K562 (cell line): Measurements from ENCODE around the gene EFHC1. TPM values are rescaled to one million over a fixed set of nuclear protein-coding genes. Genes with fewer than 3 reads are reported as not detected.

Experiments
- ATAC-seq: fragments of 200-7000 bp; cut with Tn5 transposase; 3 replicates; pipeline ENCODE4 v1.9.1; 2020; ENCODE audit warnings: moderate library complexity
- BruUV-seq: library from RNA; stranded (reverse); fragments of 400-500 nt; replicated peaks from 2 replicates; lab custom pipeline; 2021; lab: Mats Ljungman, UMichigan
- CTCF ChIA-PET: fragments of 300-600 bp; formaldehyde crosslinking; extraction: SDS; loops from one replicate; lab custom pipeline; 2021; ENCODE audit warnings: low intra/inter-chr PET ratio; lab: Yijun Ruan, JAX
- POLR2A ChIA-PET: fragments of 300-600, 350-650 bp; sonication (Branson Sonifier 250); formaldehyde crosslinking; extraction: SDS; loops from one replicate; lab custom pipeline; 2021; ENCODE audit warnings: antibody characterized with exemption, inconsistent platforms; lab: Yijun Ruan, JAX
- DNase-seq, 4 experiments: peaks; one replicate each; pipeline versions ENCODE4 v3.0.0 to v3.0.0-alpha.2; 2011 to 2018; ENCODE audit warnings: low spot score in 3 of 4, mixed read lengths in 3 of 4; ENCODE audit errors: extremely low read depth in 1 of 4
- FAIRE-seq: peaks from 2 replicates; lab custom pipeline; 2011; peaks lifted over from hg19 to GRCh38; lab: Jason Lieb, UNC
- H2AFZ ChIP-seq: 2 replicates; pipeline ENCODE4 v1.6.0; 2011; ENCODE audit warnings: low read depth, low read length, control low read depth, inconsistent platforms
- H3K27ac ChIP-seq: fragments of 200-600 bp; 3 replicates; pipeline ENCODE4 v1.8.0; 2011; ENCODE audit warnings: low read depth, mild to moderate bottlenecking, control low read depth, inconsistent platforms, low read length, moderate library complexity, mixed read lengths; ENCODE audit errors: extremely low read depth
- H3K27me3 ChIP-seq, 2 experiments: fragments of 300-600 bp in 1 of 2; 2 replicates in 1 of 2; 3 replicates in 1 of 2; pipeline versions ENCODE4 v1.6.0 to v1.8.0; 2011; ENCODE audit warnings: inconsistent platforms in 2 of 2, low read length in 2 of 2, mild to moderate bottlenecking in 1 of 2, mixed read lengths in 1 of 2, moderate library complexity in 1 of 2; ENCODE audit not compliant: control insufficient read depth in 2 of 2, insufficient read depth in 2 of 2
- H3K36me3 ChIP-seq: fragments of 300-600 bp; 3 replicates; pipeline ENCODE4 v1.8.0; 2011; ENCODE audit warnings: mild to moderate bottlenecking, low read length, inconsistent platforms; ENCODE audit not compliant: control insufficient read depth, insufficient read depth
- H3K4me1 ChIP-seq, 2 experiments: fragments of 200-600 bp in 1 of 2; replicated peaks in 1 of 2; 2 replicates in 1 of 2; 3 replicates in 1 of 2; pipeline versions ENCODE4 v1.5.1 to v1.8.0; 2011; ENCODE audit warnings: inconsistent platforms in 2 of 2, low read length in 2 of 2, mild to moderate bottlenecking in 1 of 2, mixed read lengths in 1 of 2, moderate library complexity in 1 of 2; ENCODE audit not compliant: control insufficient read depth in 2 of 2, insufficient read depth in 2 of 2
- H3K4me2 ChIP-seq: 2 replicates; pipeline ENCODE4 v1.6.1; 2011; ENCODE audit warnings: low read length, control low read depth, inconsistent platforms, mixed read lengths; ENCODE audit not compliant: insufficient read depth
- H3K4me3 ChIP-seq: fragments of 200-600 bp; sonication (generic), shearing (Covaris generic); 2 replicates; pipeline ENCODE4 v1.5.1; 2016; ENCODE audit warnings: control low read depth, inconsistent platforms
- H3K79me2 ChIP-seq: fragments of 200-600 bp; 3 replicates; pipeline ENCODE4 v1.8.0; 2011; ENCODE audit warnings: low read length, inconsistent platforms; ENCODE audit not compliant: control insufficient read depth, insufficient read depth
- H3K9ac ChIP-seq, 2 experiments: 2 replicates each; pipeline versions ENCODE4 v1.6.0 to v1.6.1; 2011; ENCODE audit warnings: low read depth in 2 of 2, low read length in 2 of 2, control low read depth in 1 of 2, inconsistent platforms in 1 of 2, mild to moderate bottlenecking in 1 of 2, mixed read lengths in 1 of 2; ENCODE audit not compliant: insufficient read depth in 1 of 2
- H3K9me1 ChIP-seq: one replicate; pipeline ENCODE4 v1.6.0; 2011; ENCODE audit warnings: inconsistent platforms, mild to moderate bottlenecking, low read length, moderate library complexity; ENCODE audit not compliant: control insufficient read depth, insufficient read depth
- H3K9me3 ChIP-seq: replicated peaks from 2 replicates; pipeline ENCODE4 v1.5.1; 2011; ENCODE audit warnings: low read depth, low read length, inconsistent platforms; ENCODE audit not compliant: control insufficient read depth, insufficient read depth
- H4K20me1 ChIP-seq: replicated peaks from 2 replicates; pipeline ENCODE4 v1.6.1; 2011; ENCODE audit warnings: low read length, inconsistent platforms, mixed read lengths; ENCODE audit not compliant: control insufficient read depth, insufficient read depth
- HDAC1 ChIP-seq, 2 experiments: fragments of 450-650 bp; IDR thresholded peaks; 2 replicates each; pipeline ENCODE4 v1.6.1; 2016 to 2017; ENCODE audit warnings: inconsistent platforms in 1 of 2, mild to moderate bottlenecking in 1 of 2, moderate library complexity in 1 of 2
- MED1 ChIP-seq: sonication (generic); formaldehyde crosslinking; IDR thresholded peaks from 2 replicates; pipeline ENCODE4 v1.8.1; 2023; ENCODE audit warnings: missing genetic modification reagents, borderline replicate concordance
- MLLT1 ChIP-seq, 2 experiments: fragments of 450-650 bp; IDR thresholded peaks; 2 replicates each; pipeline ENCODE4 v1.6.1; 2016
- RAD21 ChIP-seq, 2 experiments: fragments of 250-450 bp in 1 of 2; fragments of 450-650 bp in 1 of 2; sonication (Bioruptor Pico) in 1 of 2; formaldehyde crosslinking in 1 of 2; IDR thresholded peaks in 1 of 2; conservative IDR thresholded peaks in 1 of 2; 2 replicates each; pipeline versions ENCODE4 v1.4.0 to v1.8.0; 2020 to 2022; ENCODE audit warnings: mild to moderate bottlenecking in 2 of 2, moderate library complexity in 1 of 2
- RAD51 ChIP-seq: fragments of 450-650 bp; IDR thresholded peaks from 2 replicates; pipeline ENCODE4 v1.7.1; 2016; ENCODE audit warnings: low read depth, mild to moderate bottlenecking, borderline replicate concordance
- RCOR1 ChIP-seq, 2 experiments: IDR thresholded peaks; 2 replicates each; pipeline ENCODE4 v1.6.1; 2012; ENCODE audit warnings: low read depth in 2 of 2, low read length in 2 of 2, borderline replicate concordance in 1 of 2, improper control_type of control experiment in 1 of 2
- SAFB ChIP-seq: fragments of 200-400 bp; formaldehyde crosslinking; IDR thresholded peaks from 2 replicates; pipeline ENCODE4 v1.6.1; 2017; ENCODE audit warnings: low read depth, low read length, borderline replicate concordance
- SMAD2 ChIP-seq: fragments of 150-350 bp; IDR thresholded peaks from 2 replicates; pipeline ENCODE4 v1.6.1; 2014; ENCODE audit warnings: low read depth, mild to moderate bottlenecking, low read length
- STAT5A ChIP-seq: IDR thresholded peaks from 2 replicates; pipeline ENCODE4 v1.6.1; 2012; ENCODE audit warnings: low read length, inconsistent platforms, borderline replicate concordance
- TCF3 ChIP-seq: sonication (generic); formaldehyde crosslinking; IDR thresholded peaks from 2 replicates; pipeline ENCODE4 v1.4.0; 2020; ENCODE audit warnings: mild to moderate bottlenecking, missing genetic modification reagents
- UBTF ChIP-seq, 2 experiments: IDR thresholded peaks; 2 replicates each; pipeline ENCODE4 v1.6.1; 2012; ENCODE audit warnings: improper control_type of control experiment in 2 of 2, low read depth in 2 of 2, low read length in 2 of 2, borderline replicate concordance in 1 of 2
- ZNF398 ChIP-seq: fragments of 250-450 bp; sonication (Bioruptor Pico); IDR thresholded peaks from 2 replicates; pipeline ENCODE4 v1.8.0; 2021; ENCODE audit warnings: moderate library complexity, mild to moderate bottlenecking, inconsistent platforms
- ZNF655 ChIP-seq: fragments of 250-450 bp; sonication (Bioruptor Pico); IDR thresholded peaks from 2 replicates; pipeline ENCODE4 v1.5.0; 2021
- WGBS: fragments of 100-300 bp; shearing (Covaris generic); methylation state at CpG from one replicate; pipeline ENCODE4 v1.1.6; 2016; ENCODE audit warnings: low coverage, mixed read lengths; ENCODE audit not compliant: insufficient coverage; ENCODE audit errors: missing lambda C conversion rate; 5-methylcytosine and 5-hydroxymethylcytosine counted together
- in situ Hi-C: fragments of 300-500 bp; cut with MboI; formaldehyde crosslinking; loops from 4 replicates; pipeline ENCODE4 v1.15.0; 2018; ENCODE audit warnings: inconsistent platforms, mixed read lengths
- intact Hi-C: fragments of 100-400 bp; cut with micrococcal nuclease; formaldehyde crosslinking; loops from 2 replicates; pipeline ENCODE4 v1.14.2; 2022
- polyA plus RNA-seq, 8 experiments: library from polyadenylated mRNA; depleted of rRNA in 4 of 8; stranded (reverse) in 5 of 8; unstranded in 3 of 8; fragments of >200 nt; fragmentation: Nextera tagmentation in 2 of 8; fragmentation: Illumina TruSeq in 1 of 8; extraction: Ambion mirVana in 2 of 8; extraction: Trizol in 1 of 8; gene quantifications; 2 replicates each; pipeline versions ENCODE4 v1.2.1 to v1.2.3, GENCODE V29; 2011 to 2014; ENCODE audit warnings: inconsistent platforms in 1 of 8, missing spikeins in 1 of 8
- total RNA-seq, 7 experiments: library from RNA; depleted of rRNA in 6 of 7; stranded (reverse); fragments of >200 nt in 6 of 7; fragmentation: Illumina TruSeq in 2 of 7; extraction: Trizol in 2 of 7; gene quantifications; 2 replicates each; pipeline versions ENCODE4 v1.2.1 to v1.2.3, GENCODE V29; 2011 to 2021; ENCODE audit warnings: low replicate concordance in 1 of 7

The EFHC1 gene
- total and polyA plus RNA-seq, 9 of the 15 experiments (the other 6 are each of a cell fraction or from before 2014, with no cell fraction given), result 9.5 to 31.0 (median 14.9) TPM

- 13% methylated on average over 6 of the region's 6 CpGs for WGBS
- intact Hi-C loops (no loop called here), in situ Hi-C loops (no loop called here)
- no peaks in the 10 kb centered on the region for H3K9me3 ChIP-seq
- peaks cover 24% of the 10 kb centered on the region; the same call in 2 of the 3 replicates for H3K79me2 ChIP-seq
- CTCF ChIA-PET, result no interaction called here
- peaks cover 9% of the 10 kb centered on the region; the same call in 1 of the 3 replicates for H3K36me3 ChIP-seq
- no peaks in the 10 kb centered on the region for H3K27me3 ChIP-seq
- peak overlapping the region; percentile 66 for H3K4me2 ChIP-seq
- peaks cover 7 to 35% of the 10 kb centered on the region in 2 experiments; a peak in 4 of 5 replicates for H3K4me1 ChIP-seq
- H3K27ac ChIP-seq, result peak overlapping the region; percentile 43
- ATAC-seq (peak; percentile 95), FAIRE-seq (peak; percentile 91), DNase-seq (peak in 3 of 4 experiments; percentile 29 to 73 (median 63))
- H3K9ac ChIP-seq, result peak overlapping the region; percentile 5 to 22; a peak in 2 of 4 replicates
- POLR2A ChIA-PET, result interaction anchor here (0.6 to 1.6 kb wide), 3 partner anchors 11 to 16 kb away, joined by 4 to 5 read pairs (median 4); no protein-coding TSS in a partner anchor
- H4K20me1 ChIP-seq, result no peaks in the 10 kb centered on the region
- no TSS peak for BruUV-seq
- H3K4me3 ChIP-seq, result no peak overlapping the region
- H2AFZ ChIP-seq, result 0 out of 2 replicates have a peak overlapping the region, but pooled peaks have one; percentile 23
- H3K9me1 ChIP-seq, result no peaks in the 10 kb centered on the region
- peak in 1 of 2 experiments; percentile 47; a peak in 1 of 4 replicates for TF ChIP-seq RCOR1 (IDR thresholded peaks at IDR 0.05; ENCODE audit: borderline replicate concordance in 1 of 2, low read depth in 2 of 2, low read length in 2 of 2)
- peak in 1 of 2 experiments; percentile 1; a peak in 1 of 4 replicates for TF ChIP-seq RAD21 (CRISPR knock-in tag; conservative IDR thresholded peaks at IDR 0.05 in 1 of 2, IDR thresholded peaks at IDR 0.05 in 1 of 2)
- no peak for TF ChIP-seq UBTF (IDR thresholded peaks at IDR 0.05; ENCODE audit: borderline replicate concordance in 1 of 2, low read depth in 2 of 2, low read length in 2 of 2)
- TF ChIP-seq ZNF398 (CRISPR knock-in tag), result no peak
- no peak for TF ChIP-seq STAT5A
- TF ChIP-seq MED1 (CRISPR knock-in tag), result no peak
- no peak for TF ChIP-seq SAFB
- no peak for TF ChIP-seq SMAD2
- TF ChIP-seq TCF3 (CRISPR knock-in tag), result peak; percentile 31; the same call in 1 of the 2 replicates
- peak in 1 of 2 experiments; percentile 99; a peak in 2 of 4 replicates for TF ChIP-seq MLLT1 (IDR thresholded peaks at IDR 0.05)
- 0 out of 4 replicates have a peak, but pooled peaks of 1 of the 2 experiments have one; percentile 9 for TF ChIP-seq HDAC1 (IDR thresholded peaks at IDR 0.05)
- no peak for TF ChIP-seq ZNF655 (CRISPR knock-in tag)
- no peak for TF ChIP-seq RAD51
Measured at GRCh38 chr6:52539607-52540006, 119.5 kb downstream of the EFHC1 start.
